ENCODE results near the gene CTAGE9. TPM values are rescaled to one million over a fixed set of nuclear protein-coding genes. Genes with fewer than 3 reads are reported as not detected.

CTAGE9 gene
- total RNA-seq, 2 donors from 2014 or later = not detected

GRCh38 chr6:131680868-131681267, 29.9 kb downstream of the CTAGE9 start:
- TF ChIP-seq POLR2A (IDR thresholded peaks at IDR 0.05) (no peak), POLR2AphosphoS5 (IDR thresholded peaks at IDR 0.05) (no peak), CTCF (IDR thresholded peaks at IDR 0.05) (no peak)
- Histone ChIP-seq H3K36me3 (no peaks in the 10 kb centered on the region), H3K4me1 (replicated peaks) (no peaks in the 10 kb centered on the region), H3K9me3 (no peaks in the 10 kb centered on the region), H3K27me3 (replicated peaks; ENCODE audit: insufficient read depth) (no peaks in the 10 kb centered on the region), H3K4me3 (no peak overlapping the region), H3K27ac (no peak overlapping the region)
- intact Hi-C loops (cut with DNase I) = no loop called here
- 94% methylated on average over 2 of the region's 2 CpGs for WGBS
- DNase-seq (ENCODE audit: low spot score) = no peak

- intact Hi-C loops (cut with DNase I) = no loop called here
- WGBS = 82% methylated on average over 5 of the region's 5 CpGs
- TF ChIP-seq POLR2A (IDR thresholded peaks at IDR 0.05) (no peak), CTCF (IDR thresholded peaks at IDR 0.05) (no peak), POLR2AphosphoS5 (IDR thresholded peaks at IDR 0.05) (no peak)
- no peak overlapping the region for H3K4me3 ChIP-seq
- DNase-seq (ENCODE audit: low spot score) = no peak
- no peaks in the 10 kb centered on the region for H3K27me3 ChIP-seq (replicated peaks; ENCODE audit: insufficient read depth)
- no peak overlapping the region for H3K27ac ChIP-seq
- no peaks in the 10 kb centered on the region for H3K36me3 ChIP-seq
- no peaks in the 10 kb centered on the region for H3K9me3 ChIP-seq
- no peaks in the 10 kb centered on the region for H3K4me1 ChIP-seq (replicated peaks)
Measured at GRCh38 chr6:131678442-131678841, 32.4 kb downstream of the CTAGE9 start.

GRCh38 chr6:131673184-131673583, 37.6 kb downstream of the CTAGE9 start:
- DNase-seq (ENCODE audit: low spot score) = no peak
- Histone ChIP-seq H3K36me3 (no peaks in the 10 kb centered on the region), H3K9me3 (no peaks in the 10 kb centered on the region), H3K27ac (no peak overlapping the region), H3K27me3 (replicated peaks; ENCODE audit: insufficient read depth) (no peaks in the 10 kb centered on the region), H3K4me1 (replicated peaks) (no peaks in the 10 kb centered on the region), H3K4me3 (no peak overlapping the region)
- WGBS = 98% methylated on average over 2 of the region's 2 CpGs
- intact Hi-C loops (cut with DNase I) = no loop called here
- no peak for TF ChIP-seq POLR2A (IDR thresholded peaks at IDR 0.05)
- no peak for TF ChIP-seq POLR2AphosphoS5 (IDR thresholded peaks at IDR 0.05)
- TF ChIP-seq CTCF (IDR thresholded peaks at IDR 0.05) = no peak

- WGBS = 44% methylated on average over 1 of the region's 1 CpG
- intact Hi-C loops (cut with DNase I) = no loop called here
Measured at GRCh38 chr6:131669891-131670290, 40.9 kb downstream of the CTAGE9 start.

More at GRCh38 chr6:131669891-131670290, 40.9 kb downstream of the CTAGE9 start:
- Histone ChIP-seq H3K27me3 (replicated peaks; ENCODE audit: insufficient read depth) (no peaks in the 10 kb centered on the region), H3K4me3 (no peak overlapping the region), H3K36me3 (no peaks in the 10 kb centered on the region), H3K4me1 (replicated peaks) (no peaks in the 10 kb centered on the region), H3K9me3 (no peaks in the 10 kb centered on the region), H3K27ac (no peak overlapping the region)
- DNase-seq (ENCODE audit: low spot score) = no peak
- TF ChIP-seq POLR2A (IDR thresholded peaks at IDR 0.05) = no peak
- TF ChIP-seq POLR2AphosphoS5 (IDR thresholded peaks at IDR 0.05) = no peak
- no peak for TF ChIP-seq CTCF (IDR thresholded peaks at IDR 0.05)
